ENCODE measurements around the gene USP20.

DNA sequence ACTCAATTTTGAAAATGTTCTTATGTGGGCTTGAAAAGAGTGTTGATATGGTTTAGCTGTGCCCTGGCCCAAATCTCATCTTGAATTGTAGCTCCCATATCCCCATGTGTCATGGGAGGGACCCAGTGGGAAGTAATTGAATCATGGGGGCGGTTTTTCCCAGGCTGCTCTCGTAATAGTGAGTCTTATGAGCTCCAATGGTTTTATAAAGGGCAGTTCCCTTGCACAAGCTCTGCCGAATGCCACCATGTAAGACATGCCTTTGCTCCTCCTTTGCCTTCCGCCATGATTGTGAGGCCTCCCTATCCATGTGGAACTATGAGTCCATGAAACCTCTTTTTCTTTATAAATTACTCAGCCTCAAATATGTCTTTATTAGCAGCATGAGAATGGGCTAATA is 71.0 kb downstream of the USP20 start:
- TF ChIP-seq POLR2AphosphoS5 (IDR thresholded peaks at IDR 0.05; ENCODE audit: low read depth, low read length) = no peak
- no peak for TF ChIP-seq TAF1 (IDR thresholded peaks at IDR 0.05; ENCODE audit: borderline replicate concordance, low read depth, low read length)
- TF ChIP-seq POLR2A (IDR thresholded peaks at IDR 0.05; ENCODE audit: low read depth, low read length) = no peak

Data from GM12892 (cell line).